ENCODE data around the gene AGFG2.

- TF ChIP-seq CTCF (IDR thresholded peaks at IDR 0.05) (no peak), POLR2AphosphoS5 (IDR thresholded peaks at IDR 0.05) (no peak), EP300 (IDR thresholded peaks at IDR 0.05) (no peak)
Measured at GRCh38 chr7:100575206-100575631, 36.2 kb downstream of the AGFG2 start.
